GM23338 (cell line): ENCODE results near the gene HCST. TPM values are rescaled to one million over a fixed set of nuclear protein-coding genes. Genes with fewer than 3 reads are reported as not detected.
"Not testable (repeated sequence)": the region's sequence is repeated elsewhere in the genome, so short reads cannot be mapped to it uniquely, and the experiment has no call there.

Experiments used
- ATAC-seq: fragments of 200-7000 bp; cut with Tn5 transposase; 3 replicates; pipeline ENCODE4 v1.9.1; 2020
- DNase-seq: peaks from one replicate; pipeline ENCODE4 v3.0.0-alpha.2; 2015; ENCODE audit warnings: low spot score
- H2AFZ ChIP-seq: fragments of 200-600 bp; sonication (generic); 2 replicates; pipeline ENCODE4 v1.8.0; 2016; ENCODE audit warnings: antibody characterized with exemption, mild to moderate bottlenecking, moderate library complexity
- H3F3A ChIP-seq: fragments of 200-600 bp; sonication (generic); replicated peaks from 2 replicates; pipeline ENCODE4 v1.8.0; 2017; ENCODE audit warnings: antibody characterized with exemption, mixed run types, low read depth
- H3K27ac ChIP-seq: fragments of 200-600 bp; sonication (generic); 2 replicates; pipeline ENCODE4 v1.6.1; 2016; ENCODE audit warnings: low read depth
- H3K27me3 ChIP-seq: fragments of 200-600 bp; sonication (generic); 2 replicates; pipeline ENCODE4 v1.8.0; 2016; ENCODE audit warnings: mild to moderate bottlenecking, mixed run types, moderate library complexity; ENCODE audit not compliant: insufficient read depth
- H3K36me3 ChIP-seq: fragments of 200-600 bp; sonication (generic); 2 replicates; pipeline ENCODE4 v1.8.0; 2016; ENCODE audit warnings: mild to moderate bottlenecking; ENCODE audit not compliant: insufficient read depth
- H3K4me1 ChIP-seq: fragments of 200-600 bp; sonication (generic); 2 replicates; pipeline ENCODE4 v1.8.0; 2016; ENCODE audit warnings: mild to moderate bottlenecking, moderate library complexity; ENCODE audit not compliant: insufficient read depth
- H3K4me2 ChIP-seq: fragments of 200-600 bp; sonication (generic); 2 replicates; pipeline ENCODE4 v1.7.1; 2017; ENCODE audit warnings: mixed run types
- H3K4me3 ChIP-seq: fragments of 200-600 bp; sonication (generic); 2 replicates; pipeline ENCODE4 v1.6.1; 2016; ENCODE audit warnings: mixed run types
- H3K79me2 ChIP-seq: fragments of 200-600 bp; sonication (generic); replicated peaks from 2 replicates; pipeline ENCODE4 v1.8.0; 2017; ENCODE audit warnings: mild to moderate bottlenecking; ENCODE audit not compliant: insufficient read depth
- H3K9me2 ChIP-seq: fragments of 200-600 bp; sonication (generic); 2 replicates; pipeline ENCODE4 v1.8.0; 2017; ENCODE audit not compliant: insufficient read depth
- H4K20me1 ChIP-seq: fragments of 200-600 bp; sonication (generic); replicated peaks from 2 replicates; pipeline ENCODE4 v1.8.0; 2017; ENCODE audit warnings: mild to moderate bottlenecking; ENCODE audit not compliant: insufficient read depth
- H3K27ac Mint-ChIP-seq: 2 replicates; pipeline ENCODE4 v1.8.0; 2020; ENCODE audit warnings: inconsistent platforms, mild to moderate bottlenecking, moderate library complexity, mixed read lengths
- H3K27me3 Mint-ChIP-seq: 3 replicates; pipeline ENCODE4 v1.8.0; 2022; ENCODE audit warnings: low read depth, mild to moderate bottlenecking, moderate library complexity, mixed read lengths, inconsistent platforms; ENCODE audit not compliant: insufficient read depth, poor library complexity
- H3K36me3 Mint-ChIP-seq: 3 replicates; pipeline ENCODE4 v1.8.0; 2021; ENCODE audit warnings: low read depth, mild to moderate bottlenecking, inconsistent platforms, moderate library complexity, mixed read lengths
- H3K4me1 Mint-ChIP-seq: 3 replicates; pipeline ENCODE4 v1.8.0; 2020; ENCODE audit warnings: mild to moderate bottlenecking, inconsistent platforms, mixed read lengths
- H3K4me3 Mint-ChIP-seq: 3 replicates; pipeline ENCODE4 v1.8.0; 2021; ENCODE audit warnings: moderate library complexity, mild to moderate bottlenecking, inconsistent platforms, mixed read lengths
- H3K9me3 Mint-ChIP-seq: 3 replicates; pipeline ENCODE4 v1.8.0; 2020; ENCODE audit warnings: moderate library complexity, mild to moderate bottlenecking, inconsistent platforms, mixed read lengths
- CREB1 ChIP-seq: fragments of 250-450 bp; sonication (Bioruptor Pico); IDR thresholded peaks from 2 replicates; pipeline ENCODE4 v1.5.0; 2020; ENCODE audit warnings: low read depth, mild to moderate bottlenecking, moderate library complexity
- EZH2 ChIP-seq: fragments of 200-600 bp; sonication (generic); IDR thresholded peaks from one replicate; pipeline ENCODE4 v1.8.0; 2017; ENCODE audit warnings: antibody characterized with exemption, mild to moderate bottlenecking, low read depth; ENCODE audit not compliant: unreplicated experiment
- EZH2phosphoT487 ChIP-seq: fragments of 200-600 bp; sonication (generic); IDR thresholded peaks from one replicate; pipeline ENCODE4 v1.8.1; 2018; ENCODE audit warnings: antibody characterized with exemption; ENCODE audit not compliant: unreplicated experiment
- NANOG ChIP-seq: IDR thresholded peaks from 2 replicates; pipeline ENCODE4 v1.6.1; 2016; ENCODE audit warnings: antibody characterized with exemption, borderline replicate concordance
- POLR2AphosphoS5 ChIP-seq: IDR thresholded peaks from 2 replicates; pipeline ENCODE4 v1.6.1; 2016; ENCODE audit warnings: antibody characterized with exemption, low read depth
- ZNF114 ChIP-seq: fragments of 250-450 bp; sonication (Bioruptor Pico); IDR thresholded peaks from 2 replicates; pipeline ENCODE4 v1.5.0; 2020; ENCODE audit warnings: mild to moderate bottlenecking, moderate library complexity
- ZNF331 ChIP-seq: fragments of 250-450 bp; sonication (Bioruptor Pico); IDR thresholded peaks from 2 replicates; pipeline ENCODE4 v1.5.0; 2020; ENCODE audit warnings: low read depth, mild to moderate bottlenecking, moderate library complexity
- polyA plus RNA-seq: library from polyadenylated mRNA; unstranded; fragments of >200 nt; fragmentation: Nextera tagmentation; extraction: Ambion mirVana; gene quantifications from 2 replicates; pipeline ENCODE4 v1.2.1, GENCODE V29; 2016
- total RNA-seq: library from RNA; depleted of rRNA; stranded (reverse); fragments of >200 nt; shearing (Covaris generic); gene quantifications from 2 replicates; pipeline ENCODE4 v1.2.3, GENCODE V29; 2014
- TF ChIP-seq, protein P1 (sequence below): IDR thresholded peaks from one replicate; pipeline ENCODE4 v1.6.1; 2018; ENCODE audit warnings: antibody characterized with exemption; ENCODE audit not compliant: unreplicated experiment
- TF ChIP-seq, protein P2 (sequence below): IDR thresholded peaks from 2 replicates; pipeline ENCODE4 v1.6.1; 2016; ENCODE audit warnings: antibody characterized with exemption

Gene HCST
- total and polyA plus RNA-seq, 2 experiments from 2014 or later: 2.1 TPM; not detected in 1

DNA sequence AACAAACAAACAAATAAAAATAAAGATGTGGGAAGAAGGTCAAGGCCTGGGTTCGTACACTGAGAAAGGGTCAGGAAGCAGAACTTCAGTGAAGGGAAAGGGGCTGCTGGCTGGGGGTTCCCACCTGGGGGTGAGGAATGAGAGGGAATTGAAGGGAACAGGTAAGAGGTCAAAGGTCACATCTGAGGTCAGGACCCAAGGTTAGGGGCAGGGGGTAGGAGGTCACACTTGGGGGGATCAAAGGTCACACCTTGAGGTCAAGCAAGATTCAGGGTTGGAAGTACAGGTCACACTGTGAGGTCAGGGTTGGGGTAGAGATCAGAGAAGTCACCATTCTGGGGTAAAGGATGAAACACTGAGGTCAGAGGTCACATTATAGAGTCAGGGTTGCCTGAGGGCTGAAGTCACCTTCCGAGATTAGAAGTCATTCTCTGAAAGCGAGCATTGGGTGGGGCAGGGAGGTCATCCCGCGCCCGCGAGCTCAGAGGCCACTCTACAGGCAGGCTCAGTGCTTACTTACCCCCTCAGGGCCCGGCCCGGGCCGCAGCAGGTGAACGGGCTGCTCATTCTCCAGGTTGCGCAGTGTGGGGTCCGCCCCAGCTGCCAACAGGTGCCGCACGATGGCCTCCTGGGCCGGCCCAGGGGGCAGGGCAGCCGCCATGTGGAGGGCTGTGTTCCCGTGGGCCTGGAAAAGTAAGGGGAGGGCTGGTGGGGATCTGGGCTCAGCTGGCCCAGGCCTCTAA is 12.8 kb upstream of the HCST start:
- Mint-ChIP-seq H3K36me3 (peaks cover 60% of the 10 kb centered on the region), H3K27ac (no peak overlapping the region), H3K4me3 (no peak overlapping the region), H3K9me3 (no peaks in the 10 kb centered on the region), H3K27me3 (peaks cover 13% of the 10 kb centered on the region), H3K4me1 (no peaks in the 10 kb centered on the region)
- no peak for TF ChIP-seq EZH2phosphoT487
- TF ChIP-seq EZH2: no peak
- no peak for TF ChIP-seq POLR2AphosphoS5
- TF ChIP-seq, protein P1, sequence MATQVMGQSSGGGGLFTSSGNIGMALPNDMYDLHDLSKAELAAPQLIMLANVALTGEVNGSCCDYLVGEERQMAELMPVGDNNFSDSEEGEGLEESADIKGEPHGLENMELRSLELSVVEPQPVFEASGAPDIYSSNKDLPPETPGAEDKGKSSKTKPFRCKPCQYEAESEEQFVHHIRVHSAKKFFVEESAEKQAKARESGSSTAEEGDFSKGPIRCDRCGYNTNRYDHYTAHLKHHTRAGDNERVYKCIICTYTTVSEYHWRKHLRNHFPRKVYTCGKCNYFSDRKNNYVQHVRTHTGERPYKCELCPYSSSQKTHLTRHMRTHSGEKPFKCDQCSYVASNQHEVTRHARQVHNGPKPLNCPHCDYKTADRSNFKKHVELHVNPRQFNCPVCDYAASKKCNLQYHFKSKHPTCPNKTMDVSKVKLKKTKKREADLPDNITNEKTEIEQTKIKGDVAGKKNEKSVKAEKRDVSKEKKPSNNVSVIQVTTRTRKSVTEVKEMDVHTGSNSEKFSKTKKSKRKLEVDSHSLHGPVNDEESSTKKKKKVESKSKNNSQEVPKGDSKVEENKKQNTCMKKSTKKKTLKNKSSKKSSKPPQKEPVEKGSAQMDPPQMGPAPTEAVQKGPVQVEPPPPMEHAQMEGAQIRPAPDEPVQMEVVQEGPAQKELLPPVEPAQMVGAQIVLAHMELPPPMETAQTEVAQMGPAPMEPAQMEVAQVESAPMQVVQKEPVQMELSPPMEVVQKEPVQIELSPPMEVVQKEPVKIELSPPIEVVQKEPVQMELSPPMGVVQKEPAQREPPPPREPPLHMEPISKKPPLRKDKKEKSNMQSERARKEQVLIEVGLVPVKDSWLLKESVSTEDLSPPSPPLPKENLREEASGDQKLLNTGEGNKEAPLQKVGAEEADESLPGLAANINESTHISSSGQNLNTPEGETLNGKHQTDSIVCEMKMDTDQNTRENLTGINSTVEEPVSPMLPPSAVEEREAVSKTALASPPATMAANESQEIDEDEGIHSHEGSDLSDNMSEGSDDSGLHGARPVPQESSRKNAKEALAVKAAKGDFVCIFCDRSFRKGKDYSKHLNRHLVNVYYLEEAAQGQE: no peak
- Histone ChIP-seq H3K36me3 (peaks cover 16% of the 10 kb centered on the region; the same call in 1 of the 2 replicates), H4K20me1 (peaks cover 12% of the 10 kb centered on the region), H3F3A (0 out of 2 replicates have a peak, but pooled peaks cover 3% of the 10 kb centered on the region), H3K4me1 (no peaks in the 10 kb centered on the region), H3K9me2 (no peaks in the 10 kb centered on the region), H3K27me3 (no peaks in the 10 kb centered on the region), H3K79me2 (no peaks in the 10 kb centered on the region), H2AFZ (no peak overlapping the region), H3K27ac (no peak overlapping the region), H3K4me3 (no peak overlapping the region), H3K4me2 (no peak overlapping the region)
- no peak for ATAC-seq
- DNase-seq: no peak

DNA sequence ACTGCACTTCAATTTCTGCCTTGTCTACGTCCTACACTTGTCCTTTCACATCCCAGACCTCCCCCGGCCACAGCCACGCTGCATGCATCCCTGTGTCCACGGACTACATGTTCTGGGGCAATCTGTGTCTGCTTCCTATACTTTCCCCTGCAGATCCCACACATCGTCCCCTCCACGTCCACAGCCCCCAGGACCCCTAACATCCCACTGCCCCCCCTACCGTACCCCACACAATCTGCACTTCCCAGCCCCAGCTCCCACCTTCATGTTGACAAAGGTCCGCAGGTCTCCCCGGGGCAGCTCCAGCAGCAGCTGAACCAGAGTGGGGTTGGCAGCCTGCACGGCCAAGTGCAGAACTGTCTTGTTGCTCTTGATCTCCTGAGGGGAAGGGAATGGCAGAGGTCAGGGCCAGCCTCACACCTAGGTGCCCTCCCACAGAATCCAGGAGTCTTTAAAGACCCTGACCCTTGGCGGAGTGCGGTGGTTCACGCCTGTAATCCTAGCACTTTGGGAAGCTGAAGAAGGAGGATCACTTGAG is 12.1 kb upstream of the HCST start:
- Histone ChIP-seq H3K4me2 (no peak overlapping the region), H3K27me3 (no peaks in the 10 kb centered on the region), H3K36me3 (peaks cover 16% of the 10 kb centered on the region; the same call in 1 of the 2 replicates), H3K27ac (no peak overlapping the region), H3K79me2 (no peaks in the 10 kb centered on the region), H3K4me3 (no peak overlapping the region), H3K9me2 (no peaks in the 10 kb centered on the region), H3F3A (0 out of 2 replicates have a peak, but pooled peaks cover 3% of the 10 kb centered on the region), H3K4me1 (no peaks in the 10 kb centered on the region), H2AFZ (no peak overlapping the region), H4K20me1 (peaks cover 12% of the 10 kb centered on the region)
- TF ChIP-seq, protein P2, sequence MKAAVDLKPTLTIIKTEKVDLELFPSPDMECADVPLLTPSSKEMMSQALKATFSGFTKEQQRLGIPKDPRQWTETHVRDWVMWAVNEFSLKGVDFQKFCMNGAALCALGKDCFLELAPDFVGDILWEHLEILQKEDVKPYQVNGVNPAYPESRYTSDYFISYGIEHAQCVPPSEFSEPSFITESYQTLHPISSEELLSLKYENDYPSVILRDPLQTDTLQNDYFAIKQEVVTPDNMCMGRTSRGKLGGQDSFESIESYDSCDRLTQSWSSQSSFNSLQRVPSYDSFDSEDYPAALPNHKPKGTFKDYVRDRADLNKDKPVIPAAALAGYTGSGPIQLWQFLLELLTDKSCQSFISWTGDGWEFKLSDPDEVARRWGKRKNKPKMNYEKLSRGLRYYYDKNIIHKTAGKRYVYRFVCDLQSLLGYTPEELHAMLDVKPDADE: no peak
- TF ChIP-seq ZNF331 (CRISPR knock-in tag) (no peak), ZNF114 (no peak), NANOG (no peak), EZH2 (no peak), EZH2phosphoT487 (no peak), POLR2AphosphoS5 (no peak), CREB1 (no peak)
- TF ChIP-seq, protein P1: no peak
- DNase-seq: no peak
- peaks cover 13% of the 10 kb centered on the region for H3K27me3 Mint-ChIP-seq
- no peak overlapping the region for H3K27ac Mint-ChIP-seq
- peaks cover 64% of the 10 kb centered on the region for H3K36me3 Mint-ChIP-seq
- no peak for ATAC-seq
- no peaks in the 10 kb centered on the region for H3K4me1 Mint-ChIP-seq
- no peaks in the 10 kb centered on the region for H3K9me3 Mint-ChIP-seq
- H3K4me3 Mint-ChIP-seq: no peak overlapping the region

DNA sequence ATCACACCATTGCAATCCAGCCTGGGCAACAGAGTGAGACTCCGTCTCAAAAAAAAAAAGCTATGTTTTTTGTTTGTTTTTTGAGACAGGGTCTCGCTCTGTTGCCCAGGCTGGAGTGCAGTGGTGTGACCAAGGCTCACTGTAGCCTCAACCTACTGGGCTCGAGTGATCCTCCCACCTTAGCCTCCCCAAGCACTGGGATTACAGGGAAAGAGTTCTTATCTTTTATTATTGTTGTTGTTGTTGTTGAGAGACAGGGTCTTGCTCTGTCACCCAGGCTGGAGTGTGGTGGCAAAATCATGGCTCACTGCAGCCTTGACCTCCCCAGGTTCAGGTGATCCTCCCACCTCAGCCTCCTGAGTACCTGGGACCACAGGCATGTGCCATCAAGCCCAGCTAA is 10.5 kb upstream of the HCST start:
- not testable (repeated sequence) for H3K27me3 Mint-ChIP-seq, H3K4me1 ChIP-seq, H3K79me2 ChIP-seq, H2AFZ ChIP-seq, H3K4me2 ChIP-seq, H3K27ac ChIP-seq, H3K27ac Mint-ChIP-seq, H3K4me3 ChIP-seq, H3K4me3 Mint-ChIP-seq, H3K9me2 ChIP-seq, H3K27me3 ChIP-seq, DNase-seq, H3K4me1 Mint-ChIP-seq, H3K9me3 Mint-ChIP-seq, ATAC-seq, H3F3A ChIP-seq
- H4K20me1 ChIP-seq: peaks cover 12% of the 10 kb centered on the region
- H3K36me3 ChIP-seq: peaks cover 23% of the 10 kb centered on the region
- H3K36me3 Mint-ChIP-seq: peaks cover 67% of the 10 kb centered on the region
